Measurements from ENCODE around the gene TRRAP.

TRRAP gene

DNA sequence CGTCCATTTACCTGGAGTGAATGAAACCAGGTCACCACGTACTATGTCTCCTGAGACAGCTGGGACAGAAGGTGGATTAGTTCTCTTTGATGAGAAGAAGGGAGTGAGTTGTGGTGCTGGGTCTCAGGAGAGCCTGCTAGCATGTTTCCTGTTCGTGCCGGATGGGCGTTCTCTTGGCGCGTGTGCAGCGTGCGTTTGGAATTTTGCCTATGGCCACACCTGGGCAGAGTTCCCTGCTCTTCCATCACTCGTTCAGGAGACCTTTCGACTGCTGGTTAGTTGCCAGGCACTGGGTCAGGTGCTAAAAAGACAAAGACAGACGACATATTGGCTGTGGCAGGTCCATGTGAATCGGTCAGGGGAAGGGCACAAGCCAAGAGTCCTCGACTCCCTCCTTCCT is 90.3 kb downstream of the TRRAP start:
- Histone ChIP-seq H4K12ac (ENCODE audit: low read depth, low read length) (no peak overlapping the region), H3K79me2 (ENCODE audit: control insufficient read depth, insufficient read depth, low read length, poor library complexity) (no peaks in the 10 kb centered on the region), H3K9ac (ENCODE audit: low read length) (no peak overlapping the region), H3K4ac (ENCODE audit: low read depth, low read length) (no peak overlapping the region), H3K4me2 (ENCODE audit: low read length) (no peak overlapping the region), H4K91ac (ENCODE audit: low read depth, low read length) (no peak overlapping the region), H2BK120ac (ENCODE audit: insufficient read depth, low read length, poor library complexity) (no peak overlapping the region), H3K36me3 (ENCODE audit: control insufficient read depth in 1 of 2, insufficient read depth in 2 of 2, low read length in 2 of 2) (peaks cover 65 to 73% of the 10 kb centered on the region in 2 experiments), H2BK5ac (ENCODE audit: low read depth, low read length, poor library complexity) (no peak overlapping the region), H3K4me3 (ENCODE audit: low read depth, low read length) (no peak overlapping the region), H3K27me3 (ENCODE audit: insufficient read depth, low read length) (no peaks in the 10 kb centered on the region), H3K79me1 (ENCODE audit: low read length) (no peaks in the 10 kb centered on the region), H3K4me1 (ENCODE audit: control insufficient read depth in 1 of 2, insufficient read depth in 2 of 2, low read length in 2 of 2) (no peaks in the 10 kb centered on the region), H3K27ac (ENCODE audit: low read depth, low read length) (no peak overlapping the region), H3K23ac (ENCODE audit: low read length) (no peak overlapping the region), H2AK5ac (ENCODE audit: low read length) (no peak overlapping the region), H2AFZ (ENCODE audit: insufficient read depth, low read length, poor library complexity) (no peak overlapping the region), H3K18ac (ENCODE audit: low read length) (no peak overlapping the region), H3K9me3 (ENCODE audit: insufficient read depth, low read depth, low read length) (no peaks in the 10 kb centered on the region), H2BK12ac (ENCODE audit: low read length) (no peak overlapping the region), H4K8ac (ENCODE audit: low read depth, low read length) (no peak overlapping the region), H3K14ac (ENCODE audit: low read length) (no peak overlapping the region)
- WGBS (ENCODE audit: extremely low coverage, insufficient coverage, insufficient read length) = no CpG with 5 or more reads among the region's 14 CpGs
- DNase-seq = no peak

- Histone ChIP-seq H4K91ac (ENCODE audit: low read depth, low read length) (no peak overlapping the region), H3K4me2 (ENCODE audit: low read length) (no peak overlapping the region), H3K9me3 (ENCODE audit: insufficient read depth, low read depth, low read length) (no peaks in the 10 kb centered on the region), H3K4ac (ENCODE audit: low read depth, low read length) (no peak overlapping the region), H2BK120ac (ENCODE audit: insufficient read depth, low read length, poor library complexity) (no peak overlapping the region), H3K9ac (ENCODE audit: low read length) (no peak overlapping the region), H3K27me3 (ENCODE audit: insufficient read depth, low read length) (no peaks in the 10 kb centered on the region), H2AK5ac (ENCODE audit: low read length) (no peak overlapping the region), H2AFZ (ENCODE audit: insufficient read depth, low read length, poor library complexity) (no peak overlapping the region), H3K36me3 (ENCODE audit: control insufficient read depth in 1 of 2, insufficient read depth in 2 of 2, low read length in 2 of 2) (peaks cover 72 to 80% of the 10 kb centered on the region in 2 experiments), H2BK5ac (ENCODE audit: low read depth, low read length, poor library complexity) (no peak overlapping the region), H4K8ac (ENCODE audit: low read depth, low read length) (no peak overlapping the region), H3K4me1 (ENCODE audit: control insufficient read depth in 1 of 2, insufficient read depth in 2 of 2, low read length in 2 of 2) (no peaks in the 10 kb centered on the region), H3K79me2 (ENCODE audit: control insufficient read depth, insufficient read depth, low read length, poor library complexity) (no peaks in the 10 kb centered on the region), H3K23ac (ENCODE audit: low read length) (no peak overlapping the region), H3K18ac (ENCODE audit: low read length) (no peak overlapping the region), H3K14ac (ENCODE audit: low read length) (no peak overlapping the region), H3K27ac (ENCODE audit: low read depth, low read length) (no peak overlapping the region), H3K79me1 (ENCODE audit: low read length) (no peaks in the 10 kb centered on the region), H2BK12ac (ENCODE audit: low read length) (no peak overlapping the region), H4K12ac (ENCODE audit: low read depth, low read length) (no peak overlapping the region), H3K4me3 (ENCODE audit: low read depth, low read length) (no peak overlapping the region)
- no CpG with 5 or more reads among the region's 11 CpGs for WGBS (ENCODE audit: extremely low coverage, insufficient coverage, insufficient read length)
- no peak for DNase-seq
Measured at GRCh38 chr7:98969386-98969785, 91.1 kb downstream of the TRRAP start.

DNA sequence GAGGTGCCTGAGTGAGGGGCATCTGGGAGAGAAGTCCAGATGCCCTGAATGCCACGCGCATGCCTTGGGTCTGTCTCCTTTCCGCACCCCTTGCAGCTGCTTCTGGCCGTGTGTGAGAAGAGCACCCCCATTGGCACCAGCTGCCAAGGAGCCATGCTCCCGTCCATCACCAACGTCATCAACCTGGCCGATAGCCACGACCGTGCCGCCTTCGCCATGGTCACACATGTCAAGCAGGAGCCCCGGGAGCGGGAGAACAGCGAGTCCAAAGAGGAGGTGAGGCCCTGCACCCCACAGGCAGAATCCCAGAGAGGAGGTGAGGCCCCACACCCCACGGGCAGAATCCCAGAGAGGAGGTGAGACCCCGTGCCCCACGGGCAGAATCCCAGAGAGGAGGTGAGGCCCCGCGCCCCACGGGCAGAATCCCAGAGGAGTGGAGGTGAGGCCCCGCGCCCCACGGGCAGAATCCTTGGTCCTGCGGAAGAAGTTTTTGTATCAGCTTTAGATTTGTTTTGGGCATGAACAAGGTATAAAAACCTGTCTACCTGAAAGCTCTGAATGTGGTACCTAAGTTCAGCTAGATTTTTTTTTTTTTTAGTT is 91.8 kb downstream of the TRRAP start:
- H3K23ac ChIP-seq (ENCODE audit: low read length) = no peak overlapping the region
- no peak overlapping the region for H4K12ac ChIP-seq (ENCODE audit: low read depth, low read length)
- no peaks in the 10 kb centered on the region for H3K79me2 ChIP-seq (ENCODE audit: control insufficient read depth, insufficient read depth, low read length, poor library complexity)
- no CpG with 5 or more reads among the region's 24 CpGs for WGBS (ENCODE audit: extremely low coverage, insufficient coverage, insufficient read length)
- no peaks in the 10 kb centered on the region for H3K27me3 ChIP-seq (ENCODE audit: insufficient read depth, low read length)
- H2AK5ac ChIP-seq (ENCODE audit: low read length) = no peak overlapping the region
- H3K9ac ChIP-seq (ENCODE audit: low read length) = no peak overlapping the region
- H3K4me1 ChIP-seq (ENCODE audit: control insufficient read depth in 1 of 2, insufficient read depth in 2 of 2, low read length in 2 of 2) = no peaks in the 10 kb centered on the region
- H2BK12ac ChIP-seq (ENCODE audit: low read length) = no peak overlapping the region
- H2AFZ ChIP-seq (ENCODE audit: insufficient read depth, low read length, poor library complexity) = no peak overlapping the region
- no peak overlapping the region for H3K18ac ChIP-seq (ENCODE audit: low read length)
- H3K4ac ChIP-seq (ENCODE audit: low read depth, low read length) = no peak overlapping the region
- no peak overlapping the region for H3K4me3 ChIP-seq (ENCODE audit: low read depth, low read length)
- no peak overlapping the region for H3K27ac ChIP-seq (ENCODE audit: low read depth, low read length)
- no peak for DNase-seq
- H3K14ac ChIP-seq (ENCODE audit: low read length) = no peak overlapping the region
- peaks cover 70 to 77% of the 10 kb centered on the region in 2 experiments for H3K36me3 ChIP-seq (ENCODE audit: control insufficient read depth in 1 of 2, insufficient read depth in 2 of 2, low read length in 2 of 2)
- H4K8ac ChIP-seq (ENCODE audit: low read depth, low read length) = no peak overlapping the region
- no peak overlapping the region for H2BK120ac ChIP-seq (ENCODE audit: insufficient read depth, low read length, poor library complexity)
- H3K4me2 ChIP-seq (ENCODE audit: low read length) = no peak overlapping the region
- H4K91ac ChIP-seq (ENCODE audit: low read depth, low read length) = no peak overlapping the region
- no peaks in the 10 kb centered on the region for H3K79me1 ChIP-seq (ENCODE audit: low read length)
- no peak overlapping the region for H2BK5ac ChIP-seq (ENCODE audit: low read depth, low read length, poor library complexity)
- no peaks in the 10 kb centered on the region for H3K9me3 ChIP-seq (ENCODE audit: insufficient read depth, low read depth, low read length)

DNA sequence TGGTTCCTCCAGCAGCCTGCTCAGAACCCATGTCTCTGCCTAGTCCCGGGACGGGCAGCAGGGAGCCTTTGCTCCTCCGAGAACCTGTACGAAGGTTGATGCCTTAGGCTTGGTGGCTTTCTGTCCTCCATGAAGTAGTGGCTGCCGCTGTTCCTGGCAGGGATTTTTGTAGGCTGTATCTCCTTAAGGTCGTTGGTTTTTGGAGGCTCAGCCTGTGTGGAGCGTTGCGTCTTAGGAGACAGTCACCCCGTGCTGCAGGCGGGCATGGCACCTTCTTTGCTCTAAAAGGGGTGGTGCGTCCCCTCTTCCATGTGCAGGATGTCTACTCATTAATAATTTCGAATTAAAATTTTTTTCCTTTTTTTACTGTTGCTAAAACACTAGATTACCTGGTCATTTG is 92.5 kb downstream of the TRRAP start:
- Histone ChIP-seq H3K14ac (ENCODE audit: low read length) (no peak overlapping the region), H2BK12ac (ENCODE audit: low read length) (no peak overlapping the region), H2BK120ac (ENCODE audit: insufficient read depth, low read length, poor library complexity) (no peak overlapping the region), H3K18ac (ENCODE audit: low read length) (no peak overlapping the region), H3K4me1 (ENCODE audit: control insufficient read depth in 1 of 2, insufficient read depth in 2 of 2, low read length in 2 of 2) (no peaks in the 10 kb centered on the region), H4K12ac (ENCODE audit: low read depth, low read length) (no peak overlapping the region), H3K9ac (ENCODE audit: low read length) (no peak overlapping the region), H3K4ac (ENCODE audit: low read depth, low read length) (no peak overlapping the region), H4K91ac (ENCODE audit: low read depth, low read length) (no peak overlapping the region), H4K8ac (ENCODE audit: low read depth, low read length) (no peak overlapping the region), H3K9me3 (ENCODE audit: insufficient read depth, low read depth, low read length) (peaks cover under 1% of the 10 kb centered on the region), H2BK5ac (ENCODE audit: low read depth, low read length, poor library complexity) (no peak overlapping the region), H3K4me3 (ENCODE audit: low read depth, low read length) (no peak overlapping the region), H3K36me3 (ENCODE audit: control insufficient read depth in 1 of 2, insufficient read depth in 2 of 2, low read length in 2 of 2) (peaks cover 69 to 77% of the 10 kb centered on the region in 2 experiments), H3K27me3 (ENCODE audit: insufficient read depth, low read length) (no peaks in the 10 kb centered on the region), H3K27ac (ENCODE audit: low read depth, low read length) (no peak overlapping the region), H2AK5ac (ENCODE audit: low read length) (no peak overlapping the region), H3K23ac (ENCODE audit: low read length) (no peak overlapping the region), H2AFZ (ENCODE audit: insufficient read depth, low read length, poor library complexity) (no peak overlapping the region), H3K79me2 (ENCODE audit: control insufficient read depth, insufficient read depth, low read length, poor library complexity) (no peaks in the 10 kb centered on the region), H3K79me1 (ENCODE audit: low read length) (no peaks in the 10 kb centered on the region), H3K4me2 (ENCODE audit: low read length) (no peak overlapping the region)
- no CpG with 5 or more reads among the region's 12 CpGs for WGBS (ENCODE audit: extremely low coverage, insufficient coverage, insufficient read length)
- DNase-seq = no peak
